OCI-LY1 (cell line): Measurements from ENCODE around the gene TXNDC16.

Experiments used
- H2AFZ ChIP-seq: fragments of 200-600 bp; sonication (generic), shearing (Covaris generic); 2 replicates; pipeline ENCODE4 v1.6.0; 2014; ENCODE audit warnings: antibody characterized with exemption, mild to moderate bottlenecking, low read length
- H3F3A ChIP-seq: fragments of 200-600 bp; sonication (generic), shearing (Covaris generic); 2 replicates; pipeline ENCODE4 v1.6.0; 2014; ENCODE audit warnings: mild to moderate bottlenecking, antibody characterized with exemption, low read length, moderate library complexity; ENCODE audit not compliant: insufficient read depth
- H3K27ac ChIP-seq: fragments of 200-600 bp; sonication (generic); 2 replicates; pipeline ENCODE4 v1.5.1; 2014; ENCODE audit warnings: low read length, mixed run types, mild to moderate bottlenecking, low read depth; ENCODE audit not compliant: poor library complexity, severe bottlenecking
- H3K27me3 ChIP-seq: fragments of 200-600 bp; sonication (generic); 2 replicates; pipeline ENCODE4 v1.6.0; 2014; ENCODE audit warnings: antibody characterized with exemption, mild to moderate bottlenecking, low read length, moderate library complexity; ENCODE audit not compliant: insufficient read depth
- H3K36me3 ChIP-seq: fragments of 200-600 bp; sonication (generic); 2 replicates; pipeline ENCODE4 v1.6.1; 2014; ENCODE audit warnings: mild to moderate bottlenecking, antibody characterized with exemption, low read length, moderate library complexity, mixed read lengths; ENCODE audit not compliant: insufficient read depth
- H3K4me1 ChIP-seq: fragments of 200-600 bp; sonication (generic); 2 replicates; pipeline ENCODE4 v1.5.1; 2014; ENCODE audit warnings: mild to moderate bottlenecking, low read length, moderate library complexity; ENCODE audit not compliant: insufficient read depth, severe bottlenecking
- H3K4me2 ChIP-seq: fragments of 200-600 bp; sonication (generic), shearing (Covaris generic); 2 replicates; pipeline ENCODE4 v1.6.1; 2014; ENCODE audit warnings: low read length
- H3K4me3 ChIP-seq: fragments of 200-600 bp; sonication (generic); 2 replicates; pipeline ENCODE4 v1.5.1; 2014; ENCODE audit warnings: low read length, low read depth, mild to moderate bottlenecking, mixed read lengths; ENCODE audit not compliant: poor library complexity, severe bottlenecking
- H3K79me2 ChIP-seq: fragments of 200-600 bp; shearing (Covaris generic); 2 replicates; pipeline ENCODE4 v1.6.1; 2016; ENCODE audit warnings: mixed run types, low read length, mixed read lengths; ENCODE audit not compliant: insufficient read depth
- H3K9ac ChIP-seq: fragments of 200-600 bp; sonication (generic), shearing (Covaris generic); 2 replicates; pipeline ENCODE4 v1.6.1; 2014; ENCODE audit warnings: mild to moderate bottlenecking, low read length, mixed read lengths
- H3K9me2 ChIP-seq: fragments of 200-600 bp; sonication (generic), shearing (Covaris generic); 2 replicates; pipeline ENCODE4 v1.6.1; 2014; ENCODE audit warnings: low read depth, mild to moderate bottlenecking, low read length, mixed read lengths
- H3K9me3 ChIP-seq: fragments of 200-600 bp; shearing (Covaris generic); 2 replicates; pipeline ENCODE4 v1.6.1; 2014; ENCODE audit warnings: low read length, mixed read lengths
- H4K20me1 ChIP-seq: fragments of 200-600 bp; sonication (generic), shearing (Covaris generic); 2 replicates; pipeline ENCODE4 v1.6.0; 2016; ENCODE audit warnings: mild to moderate bottlenecking, low read length; ENCODE audit not compliant: insufficient read depth
- CTCF ChIP-seq: fragments of 200-600 bp; sonication (generic), shearing (Covaris generic); IDR thresholded peaks from 2 replicates; pipeline ENCODE4 v1.5.1; 2017; ENCODE audit warnings: mild to moderate bottlenecking, antibody characterized with exemption, low read length, moderate library complexity, mixed read lengths
- EZH2 ChIP-seq: fragments of 200-600 bp; sonication (generic), shearing (Covaris generic); IDR thresholded peaks from 2 replicates; pipeline ENCODE4 v1.8.0; 2017; ENCODE audit warnings: borderline replicate concordance, mixed run types, mild to moderate bottlenecking, antibody characterized with exemption, low read length, moderate library complexity, mixed read lengths

Gene TXNDC16

GRCh38 chr14:52443506-52443905, 108.8 kb downstream of the TXNDC16 start:
- Histone ChIP-seq H3K36me3 (peaks cover 19% of the 10 kb centered on the region; the same call in 1 of the 2 replicates), H3K27me3 (no peaks in the 10 kb centered on the region), H3K9me2 (no peaks in the 10 kb centered on the region), H3K4me3 (no peak overlapping the region), H3F3A (no peaks in the 10 kb centered on the region), H3K4me1 (no peaks in the 10 kb centered on the region), H3K4me2 (no peak overlapping the region), H3K9ac (no peak overlapping the region), H4K20me1 (no peaks in the 10 kb centered on the region), H2AFZ (no peak overlapping the region), H3K27ac (no peak overlapping the region), H3K79me2 (no peaks in the 10 kb centered on the region), H3K9me3 (no peaks in the 10 kb centered on the region)
- TF ChIP-seq CTCF (no peak), EZH2 (no peak)

GRCh38 chr14:52442602-52443001, 109.7 kb downstream of the TXNDC16 start:
- TF ChIP-seq CTCF (no peak), EZH2 (no peak)
- H2AFZ ChIP-seq: no peak overlapping the region
- no peaks in the 10 kb centered on the region for H3K79me2 ChIP-seq
- no peaks in the 10 kb centered on the region for H3F3A ChIP-seq
- no peak overlapping the region for H3K4me3 ChIP-seq
- H3K9me2 ChIP-seq: no peaks in the 10 kb centered on the region
- H3K27ac ChIP-seq: no peak overlapping the region
- H3K4me2 ChIP-seq: no peak overlapping the region
- no peaks in the 10 kb centered on the region for H3K27me3 ChIP-seq
- no peaks in the 10 kb centered on the region for H4K20me1 ChIP-seq
- no peaks in the 10 kb centered on the region for H3K9me3 ChIP-seq
- no peaks in the 10 kb centered on the region for H3K4me1 ChIP-seq
- H3K36me3 ChIP-seq: peaks cover 24% of the 10 kb centered on the region; the same call in 1 of the 2 replicates
- H3K9ac ChIP-seq: no peak overlapping the region

- no peaks in the 10 kb centered on the region for H4K20me1 ChIP-seq
- H2AFZ ChIP-seq: no peak overlapping the region
- H3K79me2 ChIP-seq: no peaks in the 10 kb centered on the region
- no peaks in the 10 kb centered on the region for H3F3A ChIP-seq
- TF ChIP-seq CTCF (no peak), EZH2 (no peak)
- no peak overlapping the region for H3K27ac ChIP-seq
- H3K9ac ChIP-seq: no peak overlapping the region
- no peaks in the 10 kb centered on the region for H3K4me1 ChIP-seq
- no peaks in the 10 kb centered on the region for H3K27me3 ChIP-seq
- H3K9me2 ChIP-seq: no peaks in the 10 kb centered on the region
- H3K4me2 ChIP-seq: no peak overlapping the region
- no peaks in the 10 kb centered on the region for H3K9me3 ChIP-seq
- H3K4me3 ChIP-seq: no peak overlapping the region
- peaks cover 23% of the 10 kb centered on the region; the same call in 1 of the 2 replicates for H3K36me3 ChIP-seq
Observed at GRCh38 chr14:52442166-52442565, 110.1 kb downstream of the TXNDC16 start.
